ENCODE data around the gene HELZ. TPM values are rescaled to one million over a fixed set of nuclear protein-coding genes. Genes with fewer than 3 reads are reported as not detected.
A peak's percentile ranks its signal among the peaks of the same experiment; 100 is the strongest.

Gene HELZ
- total and polyA plus RNA-seq, 4 donors: 3.8 to 69.2 (median 25.7) TPM

DNA sequence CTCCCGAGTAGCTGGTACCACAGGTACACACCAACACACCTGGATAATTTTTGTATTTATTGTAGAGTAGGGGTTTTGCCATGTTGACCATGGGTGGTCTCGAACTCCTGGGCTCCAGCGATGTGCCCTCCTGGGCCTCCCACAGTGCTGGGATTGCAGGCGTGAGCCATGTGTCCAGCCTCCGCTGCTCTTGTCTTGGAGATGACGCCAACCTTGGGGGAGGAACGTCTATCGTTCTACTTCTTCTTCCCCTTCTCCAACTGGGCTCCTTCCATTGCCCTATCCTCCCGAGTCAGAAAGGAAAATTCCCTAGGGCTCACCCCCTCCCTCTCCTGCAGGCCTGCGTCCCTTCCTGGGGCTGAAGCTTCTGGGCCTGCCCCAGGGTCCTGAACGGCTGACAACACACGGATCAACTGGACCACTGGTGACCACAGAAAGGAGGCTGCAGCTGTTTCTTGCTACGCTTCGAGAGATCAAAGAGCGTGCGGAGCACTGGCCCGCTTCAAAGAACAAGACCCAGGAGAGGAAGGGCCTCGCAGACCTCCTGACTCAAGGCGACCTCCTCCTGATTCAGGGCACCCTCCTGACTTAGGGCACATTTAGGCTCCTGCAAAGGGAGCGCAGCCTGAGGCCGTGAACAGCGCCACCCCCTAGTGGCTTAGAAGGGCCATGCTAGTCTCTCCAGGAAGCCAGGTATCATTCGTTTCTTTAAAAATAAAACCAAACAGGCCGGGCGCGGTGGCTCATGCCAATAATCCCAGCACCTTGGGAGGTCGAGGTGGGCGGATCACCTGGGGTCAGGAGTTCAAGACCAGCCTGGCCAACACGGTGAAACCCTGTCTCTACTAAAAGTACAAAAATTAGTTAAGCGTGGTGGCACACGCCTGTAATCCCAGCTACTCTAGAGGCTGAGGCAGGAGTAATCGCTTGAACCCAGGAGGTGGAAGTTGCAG is 48.5 kb upstream of the HELZ start:
- H3K9ac ChIP-seq (ENCODE audit: low read depth in 1 of 2, low read length in 2 of 2): no peak overlapping the region
- no peaks in the 10 kb centered on the region for H3K27me3 ChIP-seq (ENCODE audit: control insufficient read depth in 4 of 4, insufficient read depth in 4 of 4, low read length in 3 of 4)

More for the DNA sequence above, 48.5 kb upstream of the HELZ start:
- Histone ChIP-seq H3K36me3 (ENCODE audit: control insufficient read depth in 4 of 4, insufficient read depth in 3 of 4, low read depth in 1 of 4, low read length in 3 of 4) (no peaks in the 10 kb centered on the region), H3K4me1 (ENCODE audit: control insufficient read depth in 4 of 4, insufficient read depth in 4 of 4, low read length in 3 of 4) (peaks cover 0 to 13% (median 7%) of the 10 kb centered on the region in 4 donors), H3K9me3 (ENCODE audit: control insufficient read depth in 4 of 4, low read length in 3 of 4) (no peaks in the 10 kb centered on the region), H3K27ac (ENCODE audit: low read depth in 1 of 2, low read length in 2 of 2) (no peak overlapping the region), H3K4me3 (ENCODE audit: low read depth in 1 of 3, low read length in 3 of 3) (no peak overlapping the region)
- WGBS: 50% methylated on average over 32 of the region's 32 CpGs
- TF ChIP-seq HNF4A (conservative IDR thresholded peaks at IDR 0.05) (peak in 1 of 2 donors; percentile 24), JUND (IDR thresholded peaks at IDR 0.05) (no peak), GABPA (IDR thresholded peaks at IDR 0.05 in 1 of 2, conservative IDR thresholded peaks at IDR 0.05 in 1 of 2) (no peak), SP1 (IDR thresholded peaks at IDR 0.05) (no peak), FOXA1 (IDR thresholded peaks at IDR 0.05) (no peak), HNF4G (IDR thresholded peaks at IDR 0.05) (no peak), RAD21 (IDR thresholded peaks at IDR 0.05) (peak; percentile 94 to 96), YY1 (IDR thresholded peaks at IDR 0.05) (no peak), RXRA (IDR thresholded peaks at IDR 0.05) (no peak), TAF1 (conservative IDR thresholded peaks at IDR 0.05) (no peak), EGR1 (IDR thresholded peaks at IDR 0.05; ENCODE audit: low read depth in 2 of 2) (no peak), FOXA2 (IDR thresholded peaks at IDR 0.05) (no peak), NR2F2 (IDR thresholded peaks at IDR 0.05) (peak; percentile 27)
- TF ChIP-seq, protein P1, sequence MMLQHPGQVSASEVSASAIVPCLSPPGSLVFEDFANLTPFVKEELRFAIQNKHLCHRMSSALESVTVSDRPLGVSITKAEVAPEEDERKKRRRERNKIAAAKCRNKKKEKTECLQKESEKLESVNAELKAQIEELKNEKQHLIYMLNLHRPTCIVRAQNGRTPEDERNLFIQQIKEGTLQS (IDR thresholded peaks at IDR 0.05): no peak
- TF ChIP-seq, protein P2, sequence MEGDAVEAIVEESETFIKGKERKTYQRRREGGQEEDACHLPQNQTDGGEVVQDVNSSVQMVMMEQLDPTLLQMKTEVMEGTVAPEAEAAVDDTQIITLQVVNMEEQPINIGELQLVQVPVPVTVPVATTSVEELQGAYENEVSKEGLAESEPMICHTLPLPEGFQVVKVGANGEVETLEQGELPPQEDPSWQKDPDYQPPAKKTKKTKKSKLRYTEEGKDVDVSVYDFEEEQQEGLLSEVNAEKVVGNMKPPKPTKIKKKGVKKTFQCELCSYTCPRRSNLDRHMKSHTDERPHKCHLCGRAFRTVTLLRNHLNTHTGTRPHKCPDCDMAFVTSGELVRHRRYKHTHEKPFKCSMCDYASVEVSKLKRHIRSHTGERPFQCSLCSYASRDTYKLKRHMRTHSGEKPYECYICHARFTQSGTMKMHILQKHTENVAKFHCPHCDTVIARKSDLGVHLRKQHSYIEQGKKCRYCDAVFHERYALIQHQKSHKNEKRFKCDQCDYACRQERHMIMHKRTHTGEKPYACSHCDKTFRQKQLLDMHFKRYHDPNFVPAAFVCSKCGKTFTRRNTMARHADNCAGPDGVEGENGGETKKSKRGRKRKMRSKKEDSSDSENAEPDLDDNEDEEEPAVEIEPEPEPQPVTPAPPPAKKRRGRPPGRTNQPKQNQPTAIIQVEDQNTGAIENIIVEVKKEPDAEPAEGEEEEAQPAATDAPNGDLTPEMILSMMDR (IDR thresholded peaks at IDR 0.05; ENCODE audit: low read depth, low read length, missing input control): peak; percentile 86
- TF ChIP-seq, protein P3, sequence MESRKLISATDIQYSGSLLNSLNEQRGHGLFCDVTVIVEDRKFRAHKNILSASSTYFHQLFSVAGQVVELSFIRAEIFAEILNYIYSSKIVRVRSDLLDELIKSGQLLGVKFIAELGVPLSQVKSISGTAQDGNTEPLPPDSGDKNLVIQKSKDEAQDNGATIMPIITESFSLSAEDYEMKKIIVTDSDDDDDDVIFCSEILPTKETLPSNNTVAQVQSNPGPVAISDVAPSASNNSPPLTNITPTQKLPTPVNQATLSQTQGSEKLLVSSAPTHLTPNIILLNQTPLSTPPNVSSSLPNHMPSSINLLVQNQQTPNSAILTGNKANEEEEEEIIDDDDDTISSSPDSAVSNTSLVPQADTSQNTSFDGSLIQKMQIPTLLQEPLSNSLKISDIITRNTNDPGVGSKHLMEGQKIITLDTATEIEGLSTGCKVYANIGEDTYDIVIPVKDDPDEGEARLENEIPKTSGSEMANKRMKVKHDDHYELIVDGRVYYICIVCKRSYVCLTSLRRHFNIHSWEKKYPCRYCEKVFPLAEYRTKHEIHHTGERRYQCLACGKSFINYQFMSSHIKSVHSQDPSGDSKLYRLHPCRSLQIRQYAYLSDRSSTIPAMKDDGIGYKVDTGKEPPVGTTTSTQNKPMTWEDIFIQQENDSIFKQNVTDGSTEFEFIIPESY (IDR thresholded peaks at IDR 0.05): no peak
- TF ChIP-seq, protein P4, sequence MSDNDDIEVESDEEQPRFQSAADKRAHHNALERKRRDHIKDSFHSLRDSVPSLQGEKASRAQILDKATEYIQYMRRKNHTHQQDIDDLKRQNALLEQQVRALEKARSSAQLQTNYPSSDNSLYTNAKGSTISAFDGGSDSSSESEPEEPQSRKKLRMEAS (IDR thresholded peaks at IDR 0.05): no peak
- TF ChIP-seq, protein P5, sequence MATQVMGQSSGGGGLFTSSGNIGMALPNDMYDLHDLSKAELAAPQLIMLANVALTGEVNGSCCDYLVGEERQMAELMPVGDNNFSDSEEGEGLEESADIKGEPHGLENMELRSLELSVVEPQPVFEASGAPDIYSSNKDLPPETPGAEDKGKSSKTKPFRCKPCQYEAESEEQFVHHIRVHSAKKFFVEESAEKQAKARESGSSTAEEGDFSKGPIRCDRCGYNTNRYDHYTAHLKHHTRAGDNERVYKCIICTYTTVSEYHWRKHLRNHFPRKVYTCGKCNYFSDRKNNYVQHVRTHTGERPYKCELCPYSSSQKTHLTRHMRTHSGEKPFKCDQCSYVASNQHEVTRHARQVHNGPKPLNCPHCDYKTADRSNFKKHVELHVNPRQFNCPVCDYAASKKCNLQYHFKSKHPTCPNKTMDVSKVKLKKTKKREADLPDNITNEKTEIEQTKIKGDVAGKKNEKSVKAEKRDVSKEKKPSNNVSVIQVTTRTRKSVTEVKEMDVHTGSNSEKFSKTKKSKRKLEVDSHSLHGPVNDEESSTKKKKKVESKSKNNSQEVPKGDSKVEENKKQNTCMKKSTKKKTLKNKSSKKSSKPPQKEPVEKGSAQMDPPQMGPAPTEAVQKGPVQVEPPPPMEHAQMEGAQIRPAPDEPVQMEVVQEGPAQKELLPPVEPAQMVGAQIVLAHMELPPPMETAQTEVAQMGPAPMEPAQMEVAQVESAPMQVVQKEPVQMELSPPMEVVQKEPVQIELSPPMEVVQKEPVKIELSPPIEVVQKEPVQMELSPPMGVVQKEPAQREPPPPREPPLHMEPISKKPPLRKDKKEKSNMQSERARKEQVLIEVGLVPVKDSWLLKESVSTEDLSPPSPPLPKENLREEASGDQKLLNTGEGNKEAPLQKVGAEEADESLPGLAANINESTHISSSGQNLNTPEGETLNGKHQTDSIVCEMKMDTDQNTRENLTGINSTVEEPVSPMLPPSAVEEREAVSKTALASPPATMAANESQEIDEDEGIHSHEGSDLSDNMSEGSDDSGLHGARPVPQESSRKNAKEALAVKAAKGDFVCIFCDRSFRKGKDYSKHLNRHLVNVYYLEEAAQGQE (IDR thresholded peaks at IDR 0.05): no peak
- DNase-seq (ENCODE audit: low spot score): peak; percentile 54
